SK-N-SH treated with all-trans-retinoic acid at 6 μM for 48 hours (cell line): ENCODE data around the gene FPGS.
A peak's percentile ranks its signal among the peaks of the same experiment; 100 is the strongest.

Source experiments
- ATAC-seq: fragments of 200-7000 bp; cut with Tn5 transposase; 3 replicates; pipeline ENCODE4 v1.9.1; 2020; ENCODE audit warnings: mild to moderate bottlenecking, moderate library complexity
- ARNTL ChIP-seq: fragments of 450-650 bp; formaldehyde crosslinking; IDR thresholded peaks from 2 replicates; pipeline ENCODE4 v1.5.0; 2020; ENCODE audit warnings: low read depth, mild to moderate bottlenecking, moderate library complexity, borderline replicate concordance
- BACH2 ChIP-seq: fragments of 250-450 bp; sonication (Bioruptor Pico); IDR thresholded peaks from 2 replicates; pipeline ENCODE4 v1.9.0; 2021; ENCODE audit warnings: mild to moderate bottlenecking, borderline replicate concordance
- CSDC2 ChIP-seq: fragments of 250-450 bp; sonication (Bioruptor Pico); IDR thresholded peaks from 2 replicates; pipeline ENCODE4 v1.5.0; 2020; ENCODE audit warnings: mild to moderate bottlenecking, moderate library complexity
- CSRNP3 ChIP-seq: fragments of 250-450 bp; sonication (Bioruptor Pico); IDR thresholded peaks from 2 replicates; pipeline ENCODE4 v1.5.1; 2021; ENCODE audit warnings: mild to moderate bottlenecking, moderate library complexity
- ESRRG ChIP-seq: fragments of 250-450 bp; sonication (Bioruptor Pico); IDR thresholded peaks from 2 replicates; pipeline ENCODE4 v1.6.1; 2021; ENCODE audit warnings: mild to moderate bottlenecking
- GLIS3 ChIP-seq: fragments of 250-450 bp; sonication (Bioruptor Pico); IDR thresholded peaks from 2 replicates; pipeline ENCODE4 v1.5.0; 2020; ENCODE audit warnings: mild to moderate bottlenecking, moderate library complexity
- ISL1 ChIP-seq: fragments of 250-450 bp; sonication (Bioruptor Pico); IDR thresholded peaks from 2 replicates; pipeline ENCODE4 v2.1.2; 2022; ENCODE audit warnings: mild to moderate bottlenecking, moderate library complexity
- OSR1 ChIP-seq: fragments of 250-450 bp; sonication (Bioruptor Pico); IDR thresholded peaks from 2 replicates; pipeline ENCODE4 v1.8.0; 2022; ENCODE audit warnings: moderate library complexity, mild to moderate bottlenecking, inconsistent platforms
- PATZ1 ChIP-seq: fragments of 250-450 bp; sonication (Bioruptor Pico); IDR thresholded peaks from 2 replicates; pipeline ENCODE4 v1.8.0; 2020; ENCODE audit warnings: mild to moderate bottlenecking, moderate library complexity, borderline replicate concordance
- POU6F1 ChIP-seq: fragments of 250-450 bp; sonication (Bioruptor Pico); IDR thresholded peaks from 2 replicates; pipeline ENCODE4 v1.8.0; 2021; ENCODE audit warnings: low read depth, mild to moderate bottlenecking, moderate library complexity, borderline replicate concordance
- PPARA ChIP-seq: fragments of 250-450 bp; sonication (Bioruptor Pico); IDR thresholded peaks from 2 replicates; pipeline ENCODE4 v1.5.0; 2020; ENCODE audit warnings: mild to moderate bottlenecking, borderline replicate concordance
- RARB ChIP-seq: fragments of 250-450 bp; sonication (Bioruptor Pico); IDR thresholded peaks from 2 replicates; pipeline ENCODE4 v1.8.0; 2021; ENCODE audit warnings: mild to moderate bottlenecking, moderate library complexity
- SNAI2 ChIP-seq: fragments of 250-450 bp; sonication (Bioruptor Pico); IDR thresholded peaks from 2 replicates; pipeline ENCODE4 v1.5.0; 2020; ENCODE audit warnings: mild to moderate bottlenecking, moderate library complexity
- TCF4 ChIP-seq: fragments of 250-450 bp; sonication (Bioruptor Pico); IDR thresholded peaks from 2 replicates; pipeline ENCODE4 v1.8.0; 2021; ENCODE audit warnings: mild to moderate bottlenecking, moderate library complexity, borderline replicate concordance
- TOX ChIP-seq: fragments of 250-450 bp; sonication (Bioruptor Pico); IDR thresholded peaks from 2 replicates; pipeline ENCODE4 v1.8.0; 2021; ENCODE audit warnings: mild to moderate bottlenecking, moderate library complexity, borderline replicate concordance
- TSHZ2 ChIP-seq: fragments of 250-450 bp; sonication (Bioruptor Pico); IDR thresholded peaks from 2 replicates; pipeline ENCODE4 v1.5.0; 2020; ENCODE audit warnings: mild to moderate bottlenecking, moderate library complexity
- ZC3H10 ChIP-seq: fragments of 250-450 bp; sonication (Bioruptor Pico); IDR thresholded peaks from 2 replicates; pipeline ENCODE4 v1.5.1; 2021; ENCODE audit warnings: mild to moderate bottlenecking, moderate library complexity
- ZFP3 ChIP-seq: fragments of 250-450 bp; sonication (Bioruptor Pico); IDR thresholded peaks from 2 replicates; pipeline ENCODE4 v1.5.0; 2020; ENCODE audit warnings: mild to moderate bottlenecking, moderate library complexity
- ZFP30 ChIP-seq: fragments of 450-650 bp; formaldehyde crosslinking; IDR thresholded peaks from 2 replicates; pipeline ENCODE4 v1.5.0; 2022; ENCODE audit warnings: mild to moderate bottlenecking, moderate library complexity
- ZNF565 ChIP-seq: fragments of 450-650 bp; formaldehyde crosslinking; conservative IDR thresholded peaks from 2 replicates; pipeline ENCODE4 v1.5.0; 2020; ENCODE audit warnings: low read depth, mild to moderate bottlenecking, moderate library complexity
- ZNF70 ChIP-seq: fragments of 450-650 bp; formaldehyde crosslinking; IDR thresholded peaks from 2 replicates; pipeline ENCODE4 v1.5.0; 2020; ENCODE audit warnings: mild to moderate bottlenecking, moderate library complexity
- ZNF8 ChIP-seq: fragments of 450-650 bp; formaldehyde crosslinking; IDR thresholded peaks from 2 replicates; pipeline ENCODE4 v1.5.0; 2020; ENCODE audit warnings: mild to moderate bottlenecking, moderate library complexity

The FPGS gene

GRCh38 chr9:127802576-127803443 is at the start of gene FPGS:
Gene FPGS, plus strand, starts transcription at chr9:127802882. Its CDS starts 43 bp downstream, at chr9:127802925.
- TF ChIP-seq TSHZ2 (CRISPR knock-in tag): no peak
- TF ChIP-seq CSDC2 (CRISPR knock-in tag): no peak
- peak; percentile 90 for ATAC-seq

- ATAC-seq: no peak
- TF ChIP-seq ZFP3: no peak
- TF ChIP-seq ARNTL: no peak
- TF ChIP-seq PATZ1 (CRISPR knock-in tag): no peak
- TF ChIP-seq ZC3H10 (CRISPR knock-in tag): no peak
- TF ChIP-seq CSDC2 (CRISPR knock-in tag): no peak
- TF ChIP-seq TSHZ2 (CRISPR knock-in tag): no peak
- TF ChIP-seq OSR1 (CRISPR knock-in tag): no peak
- no peak for TF ChIP-seq POU6F1 (CRISPR knock-in tag)
- no peak for TF ChIP-seq GLIS3 (CRISPR knock-in tag)
- TF ChIP-seq SNAI2 (CRISPR knock-in tag): no peak
- TF ChIP-seq TCF4 (CRISPR knock-in tag): no peak
- no peak for TF ChIP-seq ESRRG
These were observed 49.5 kb upstream of the FPGS start for GRCh38 chr9:127753148-127753547.

- no peak for ATAC-seq
- TF ChIP-seq PPARA (CRISPR knock-in tag) (no peak), ESRRG (no peak), CSRNP3 (CRISPR knock-in tag) (no peak), ZFP30 (no peak), ISL1 (no peak), RARB (no peak), TOX (CRISPR knock-in tag) (no peak), ZNF70 (CRISPR knock-in tag) (no peak), TCF4 (CRISPR knock-in tag) (no peak), CSDC2 (CRISPR knock-in tag) (no peak), BACH2 (CRISPR knock-in tag) (no peak), ARNTL (no peak), OSR1 (CRISPR knock-in tag) (no peak), ZNF8 (no peak), ZNF565 (no peak), TSHZ2 (CRISPR knock-in tag) (no peak), ZC3H10 (CRISPR knock-in tag) (no peak)
These were observed 49.1 kb upstream of the FPGS start for GRCh38 chr9:127753622-127754021.
